ENCODE measurements around the gene ZFYVE1.
A peak's percentile ranks its signal among the peaks of the same experiment; 100 is the strongest.

GRCh38 chr14:73027546-73027945 lies 640 bp upstream of the ZFYVE1 start:
- TF ChIP-seq KDM1A (IDR thresholded peaks at IDR 0.05; ENCODE audit: borderline replicate concordance), result no peak
- peak; percentile 41; the same call in 1 of the 2 replicates for TF ChIP-seq NFIC (IDR thresholded peaks at IDR 0.05; ENCODE audit: low read depth, low read length)
- no peak for TF ChIP-seq CTCF (IDR thresholded peaks at IDR 0.05 in 2 of 3, conservative IDR thresholded peaks at IDR 0.05 in 1 of 3; ENCODE audit: control insufficient read depth in 2 of 3, extremely low read depth in 1 of 3, insufficient read depth in 1 of 3, low read depth in 3 of 3, low read length in 3 of 3)
- no peak for TF ChIP-seq SIN3A (IDR thresholded peaks at IDR 0.05; ENCODE audit: low read depth, low read length)
- TF ChIP-seq LARP7 (IDR thresholded peaks at IDR 0.05), result no peak
- TF ChIP-seq RAD21 (IDR thresholded peaks at IDR 0.05; ENCODE audit: insufficient read depth, low read depth, low read length), result no peak
- TF ChIP-seq EED (IDR thresholded peaks at IDR 0.05; ENCODE audit: low read depth), result no peak
- no peak for TF ChIP-seq RB1 (IDR thresholded peaks at IDR 0.05; ENCODE audit: borderline replicate concordance)
- no peak for TF ChIP-seq BRCA1 (IDR thresholded peaks at IDR 0.05; ENCODE audit: low read depth, low read length)
- no peak for TF ChIP-seq ZZZ3 (IDR thresholded peaks at IDR 0.05; ENCODE audit: control insufficient read depth, insufficient read length, low read depth)
- no peak for TF ChIP-seq IKZF1 (conservative IDR thresholded peaks at IDR 0.05)
- TF ChIP-seq STAT1 (conservative IDR thresholded peaks at IDR 0.05), result no peak
- TF ChIP-seq EZH2 (IDR thresholded peaks at IDR 0.05; ENCODE audit: borderline replicate concordance, control insufficient read depth, low read depth, low read length), result no peak

Measured in GM12878 (cell line).